GM12892 (cell line): ENCODE measurements around the gene ATG101.

ENCODE experiments used
- DNase-seq: peaks from one replicate; pipeline ENCODE4 v3.0.0; 2011; ENCODE audit not compliant: insufficient read length
- FAIRE-seq: peaks from 2 replicates; lab custom pipeline; 2011; peaks lifted over from hg19 to GRCh38; lab: Jason Lieb, UNC
- POLR2A ChIP-seq: IDR thresholded peaks from 2 replicates; pipeline ENCODE4 v1.6.1; 2011; ENCODE audit warnings: low read depth, low read length, control low read depth
- POLR2AphosphoS5 ChIP-seq: IDR thresholded peaks from 2 replicates; pipeline ENCODE4 v1.6.1; 2011; ENCODE audit warnings: low read depth, low read length, control low read depth
- TAF1 ChIP-seq: IDR thresholded peaks from 2 replicates; pipeline ENCODE4 v1.6.1; 2011; ENCODE audit warnings: low read depth, mild to moderate bottlenecking, control low read depth, low read length, borderline replicate concordance

Gene ATG101

GRCh38 chr12:52083638-52083996 lies 13.8 kb downstream of the ATG101 start:
- TF ChIP-seq TAF1 (no peak), POLR2AphosphoS5 (no peak), POLR2A (no peak)
- DNase-seq (no peak), FAIRE-seq (no peak)

- DNase-seq = no peak
- no peak for FAIRE-seq
- TF ChIP-seq TAF1 (no peak), POLR2AphosphoS5 (no peak), POLR2A (no peak)
Observed at GRCh38 chr12:52084491-52085231, 14.9 kb downstream of the ATG101 start.

- no peak for DNase-seq
- TF ChIP-seq TAF1 (no peak), POLR2A (no peak), POLR2AphosphoS5 (no peak)
- no peak for FAIRE-seq
Observed at GRCh38 chr12:52085682-52086180, 16.0 kb downstream of the ATG101 start.

GRCh38 chr12:52086366-52086765 lies 16.6 kb downstream of the ATG101 start:
- no peak for DNase-seq
- no peak for TF ChIP-seq TAF1
- no peak for TF ChIP-seq POLR2AphosphoS5
- no peak for TF ChIP-seq POLR2A
- FAIRE-seq = no peak

GRCh38 chr12:52086944-52087835 lies 17.4 kb downstream of the ATG101 start:
- no peak for FAIRE-seq
- TF ChIP-seq POLR2A = no peak
- TF ChIP-seq TAF1 = no peak
- TF ChIP-seq POLR2AphosphoS5 = no peak
- DNase-seq = no peak

- FAIRE-seq = no peak
- TF ChIP-seq TAF1 (no peak), POLR2A (no peak), POLR2AphosphoS5 (no peak)
- DNase-seq = no peak
Observed at GRCh38 chr12:52087961-52088820, 18.4 kb downstream of the ATG101 start.

- no peak for FAIRE-seq
- DNase-seq = no peak
- TF ChIP-seq POLR2A = no peak
- no peak for TF ChIP-seq TAF1
- no peak for TF ChIP-seq POLR2AphosphoS5
Observed at GRCh38 chr12:52089491-52089890, 19.7 kb downstream of the ATG101 start.

- FAIRE-seq = no peak
- TF ChIP-seq POLR2AphosphoS5 (no peak), POLR2A (no peak), TAF1 (no peak)
- no peak for DNase-seq
Observed at GRCh38 chr12:52090291-52090690, 20.5 kb downstream of the ATG101 start.

GRCh38 chr12:52091061-52091460 lies 21.3 kb downstream of the ATG101 start:
- TF ChIP-seq TAF1 (no peak), POLR2A (no peak), POLR2AphosphoS5 (no peak)
- no peak for DNase-seq
- no peak for FAIRE-seq

- no peak for DNase-seq
- FAIRE-seq = no peak
- TF ChIP-seq POLR2A (no peak), POLR2AphosphoS5 (no peak), TAF1 (no peak)
Observed at GRCh38 chr12:52091869-52092268, 22.1 kb downstream of the ATG101 start.

- FAIRE-seq (no peak), DNase-seq (no peak)
- TF ChIP-seq POLR2A (no peak), TAF1 (no peak), POLR2AphosphoS5 (no peak)
Observed at GRCh38 chr12:52093346-52093745, 23.6 kb downstream of the ATG101 start.
